ENCODE results near the gene IL34.

DNA sequence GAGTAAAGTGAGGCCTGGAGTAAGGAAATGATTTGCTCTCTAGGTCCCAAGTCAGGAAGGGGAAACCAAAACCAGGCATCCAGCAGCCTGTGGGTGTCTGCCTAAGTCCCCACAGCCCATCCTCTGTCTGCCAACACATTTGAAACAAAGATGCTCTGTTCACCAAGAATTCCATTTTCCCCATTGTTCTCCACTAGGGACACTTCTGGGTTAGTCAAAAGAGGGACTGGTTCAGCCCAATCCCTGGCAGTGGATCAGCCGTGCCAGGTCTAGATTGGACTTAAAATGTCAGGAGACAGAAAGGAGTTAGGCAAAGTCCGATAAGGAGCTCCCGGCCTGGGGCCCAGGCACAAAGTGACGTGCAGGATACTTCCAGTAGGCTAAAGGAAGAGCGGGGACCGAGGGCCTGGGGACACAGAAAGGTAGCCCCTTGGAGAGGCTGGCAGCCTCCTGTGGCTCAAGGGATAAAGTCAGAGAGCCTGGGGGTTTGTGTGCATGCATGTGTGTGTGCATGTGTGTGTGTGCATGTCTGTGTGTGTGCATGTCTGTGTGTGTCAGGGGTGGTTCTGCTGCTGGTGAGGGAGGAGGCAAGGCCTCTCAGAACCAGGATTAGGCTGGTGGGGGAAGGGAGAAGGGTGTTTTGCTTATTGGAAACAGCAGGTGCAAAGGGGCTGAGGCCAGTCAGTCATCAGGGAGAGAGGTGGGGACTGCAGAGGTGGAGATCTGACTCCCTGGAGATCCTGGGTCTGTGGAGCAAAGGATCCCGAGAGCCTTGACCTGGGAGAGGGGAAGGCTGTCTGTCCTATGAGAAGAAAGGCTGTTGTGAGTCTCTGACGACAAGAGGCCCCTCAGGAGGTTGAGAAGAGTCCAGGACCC, 41.7 kb upstream of the IL34 start:
- TF ChIP-seq EP300 (IDR thresholded peaks at IDR 0.05), result no peak
- TF ChIP-seq, protein P1, sequence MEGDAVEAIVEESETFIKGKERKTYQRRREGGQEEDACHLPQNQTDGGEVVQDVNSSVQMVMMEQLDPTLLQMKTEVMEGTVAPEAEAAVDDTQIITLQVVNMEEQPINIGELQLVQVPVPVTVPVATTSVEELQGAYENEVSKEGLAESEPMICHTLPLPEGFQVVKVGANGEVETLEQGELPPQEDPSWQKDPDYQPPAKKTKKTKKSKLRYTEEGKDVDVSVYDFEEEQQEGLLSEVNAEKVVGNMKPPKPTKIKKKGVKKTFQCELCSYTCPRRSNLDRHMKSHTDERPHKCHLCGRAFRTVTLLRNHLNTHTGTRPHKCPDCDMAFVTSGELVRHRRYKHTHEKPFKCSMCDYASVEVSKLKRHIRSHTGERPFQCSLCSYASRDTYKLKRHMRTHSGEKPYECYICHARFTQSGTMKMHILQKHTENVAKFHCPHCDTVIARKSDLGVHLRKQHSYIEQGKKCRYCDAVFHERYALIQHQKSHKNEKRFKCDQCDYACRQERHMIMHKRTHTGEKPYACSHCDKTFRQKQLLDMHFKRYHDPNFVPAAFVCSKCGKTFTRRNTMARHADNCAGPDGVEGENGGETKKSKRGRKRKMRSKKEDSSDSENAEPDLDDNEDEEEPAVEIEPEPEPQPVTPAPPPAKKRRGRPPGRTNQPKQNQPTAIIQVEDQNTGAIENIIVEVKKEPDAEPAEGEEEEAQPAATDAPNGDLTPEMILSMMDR (IDR thresholded peaks at IDR 0.05), result no peak
- TF ChIP-seq POLR2A (IDR thresholded peaks at IDR 0.05), result no peak
